KG1 (cell line): ENCODE data around the gene MAP1S.

Experiments used
- DNase-seq: peaks from one replicate; lab custom pipeline; 2025; lab: John Stamatoyannopoulos, UW

The MAP1S gene

DNA sequence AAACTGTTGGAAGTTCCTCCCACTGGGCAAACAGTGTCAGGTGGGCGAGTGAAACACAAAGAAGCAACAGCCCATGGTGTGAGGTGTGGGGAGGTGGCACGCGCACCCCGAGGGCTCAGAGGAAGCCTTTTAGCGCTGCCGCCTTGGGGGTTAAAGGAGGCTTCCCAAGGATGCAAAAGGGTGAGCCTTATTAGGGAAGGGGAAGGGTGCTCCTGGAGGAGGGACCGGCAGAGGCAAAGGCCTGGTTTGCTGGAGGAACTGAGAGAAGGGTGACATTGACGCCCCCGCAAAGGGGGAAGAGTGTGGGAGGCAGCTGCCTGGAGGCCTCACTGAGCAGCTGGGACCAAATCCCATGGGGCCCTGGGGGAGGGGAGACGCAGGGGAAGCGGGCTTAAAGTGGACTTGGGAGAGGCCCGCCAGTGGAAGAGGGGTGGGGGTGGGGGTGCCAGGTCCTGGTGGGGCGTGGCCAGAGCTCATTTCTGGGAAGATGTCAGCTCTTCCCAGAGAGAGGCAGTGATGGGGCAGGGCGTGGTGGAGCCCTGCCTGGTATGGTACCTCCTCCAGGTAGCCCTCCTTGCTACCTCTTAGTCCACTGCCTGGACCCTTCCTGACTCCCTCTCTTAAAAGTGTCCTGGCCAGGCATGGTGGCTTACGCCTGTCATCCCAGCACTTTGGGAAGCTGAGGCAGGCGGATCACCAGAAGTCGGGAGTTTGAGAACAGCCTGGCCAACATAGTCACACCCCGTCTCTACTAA lies 20.0 kb downstream of the MAP1S start:
- DNase-seq, result no peak

DNA sequence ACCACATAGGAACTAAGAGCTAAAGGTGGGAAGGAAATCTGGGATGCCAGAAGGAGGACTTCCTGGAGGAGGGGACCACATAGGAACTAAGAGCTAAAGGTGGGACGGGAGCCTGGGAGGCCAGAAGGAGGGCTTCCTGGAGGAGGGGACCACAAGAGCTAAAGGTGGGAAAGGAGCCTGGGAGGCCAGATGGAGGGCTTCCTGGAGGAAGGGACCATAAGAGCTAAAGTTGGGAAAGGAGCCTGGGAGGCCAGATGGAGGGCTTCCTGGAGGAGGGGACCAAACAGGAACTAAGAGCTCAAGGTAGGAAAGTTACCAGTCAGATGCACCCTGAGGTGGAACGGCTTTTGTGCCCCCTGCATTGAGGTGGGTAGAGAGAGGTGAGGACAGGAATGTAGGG lies 22.2 kb downstream of the MAP1S start:
- no peak for DNase-seq

DNA sequence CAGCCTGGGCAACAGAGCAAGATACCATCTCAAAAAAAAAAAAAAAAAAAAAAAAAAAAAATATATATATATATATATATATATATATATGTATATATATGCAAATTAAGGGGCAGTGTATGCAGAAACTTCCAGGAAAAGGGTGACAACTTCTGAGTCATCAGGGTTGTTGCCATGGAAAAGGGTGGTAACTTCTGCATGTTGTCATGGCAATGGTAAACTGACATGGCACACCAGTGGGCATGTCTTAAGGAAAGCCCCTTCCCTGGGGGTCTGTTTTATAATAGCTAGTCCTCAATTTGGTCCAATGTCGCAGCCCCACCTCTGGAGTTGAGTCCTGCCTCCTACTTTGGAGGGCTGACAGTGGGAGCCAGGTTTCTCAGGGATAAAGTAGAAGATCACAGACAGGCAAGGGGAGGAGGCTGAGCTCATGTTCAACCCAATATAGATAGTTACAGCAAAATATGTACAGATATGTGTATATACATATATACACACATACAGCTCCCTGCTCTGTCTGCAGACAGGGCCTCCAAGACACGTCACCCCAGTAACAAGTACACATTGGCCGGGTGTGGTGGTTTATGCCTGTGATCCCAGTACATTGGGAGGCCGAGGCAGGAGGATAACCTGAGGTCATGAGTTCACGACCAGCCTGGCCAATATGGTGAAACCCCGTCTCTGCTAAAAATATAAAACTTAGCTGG lies 24.7 kb downstream of the MAP1S start:
- DNase-seq, result no peak

DNA sequence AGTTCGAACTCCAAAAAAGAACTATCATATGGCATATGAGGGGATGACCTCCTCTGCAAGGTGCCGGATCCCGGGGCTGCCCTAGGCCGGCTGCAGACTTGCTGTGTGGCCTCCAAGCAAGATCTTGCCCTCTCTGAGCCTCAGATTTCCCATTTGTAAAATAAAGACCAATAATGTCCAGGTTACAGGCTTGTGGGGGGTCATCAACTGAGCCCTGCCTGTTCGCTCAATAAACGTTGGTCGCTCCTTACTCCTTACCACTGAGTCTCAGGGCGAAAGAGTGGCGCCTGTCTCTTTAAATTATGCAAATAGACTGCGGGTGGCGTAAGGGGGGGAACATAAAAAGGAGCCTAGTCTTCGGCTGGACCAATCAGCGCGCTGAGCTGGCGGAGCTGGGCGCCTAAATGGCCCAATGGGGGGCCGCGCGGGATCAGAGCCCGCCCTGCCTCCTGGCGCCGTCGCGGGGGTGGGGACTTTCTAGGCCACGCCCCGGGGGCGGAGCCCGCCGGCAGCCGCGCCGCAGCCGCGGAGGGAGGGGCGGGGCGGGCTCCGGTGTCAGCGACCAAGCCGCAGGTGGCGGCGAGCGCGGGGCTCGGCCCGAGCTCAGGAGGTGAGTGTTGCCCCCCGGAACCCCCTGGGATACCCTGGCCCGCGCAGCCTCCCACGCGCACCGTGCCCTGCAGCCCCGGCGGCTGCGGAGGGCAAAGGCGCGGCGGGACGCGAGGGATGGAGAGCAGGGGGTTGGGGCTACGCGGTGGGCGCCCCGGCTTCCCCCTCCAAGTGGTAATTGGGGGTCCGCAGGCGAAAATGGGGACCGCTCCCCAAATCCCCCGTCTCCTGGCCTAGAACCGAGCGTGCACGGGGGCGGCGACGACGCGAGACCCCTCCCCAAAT lies 28.2 kb downstream of the MAP1S start:
- peak; percentile 81 for DNase-seq

DNA sequence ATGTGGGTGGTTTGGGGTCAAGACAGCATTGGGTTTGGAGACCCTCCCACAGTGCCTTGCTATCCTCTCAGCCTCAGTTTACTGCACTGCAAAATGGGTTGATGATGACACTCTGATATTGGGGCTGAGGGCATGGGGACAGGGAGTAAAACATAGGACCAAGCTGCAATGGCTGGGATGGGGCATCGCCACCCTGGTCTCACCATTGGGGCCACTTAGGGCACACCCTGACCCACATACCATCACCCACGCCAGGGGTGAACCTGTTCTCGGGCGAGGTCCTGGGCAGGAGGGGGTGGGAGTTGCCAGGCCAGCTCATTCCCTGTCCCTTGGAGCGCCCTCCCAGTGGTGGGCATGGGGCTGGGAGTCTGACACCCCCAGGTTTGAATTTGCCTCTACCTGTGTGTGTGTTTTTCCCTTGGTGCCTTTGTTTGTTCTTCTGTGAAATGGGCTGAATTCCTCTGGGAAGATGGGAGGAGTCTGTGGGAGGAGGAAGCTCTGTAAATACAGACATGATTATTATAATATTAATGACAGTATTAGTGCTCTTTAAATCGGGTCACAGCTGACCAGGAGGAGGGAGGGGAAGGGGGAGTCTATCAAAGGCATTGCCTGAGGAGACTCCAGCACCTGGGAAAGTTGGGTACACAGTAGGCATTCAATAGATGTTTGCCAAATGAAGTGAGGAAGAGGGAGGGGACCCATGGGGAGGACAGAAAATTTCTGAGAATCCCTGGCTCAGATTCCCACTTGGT lies 29.8 kb downstream of the MAP1S start:
- no peak for DNase-seq

DNA sequence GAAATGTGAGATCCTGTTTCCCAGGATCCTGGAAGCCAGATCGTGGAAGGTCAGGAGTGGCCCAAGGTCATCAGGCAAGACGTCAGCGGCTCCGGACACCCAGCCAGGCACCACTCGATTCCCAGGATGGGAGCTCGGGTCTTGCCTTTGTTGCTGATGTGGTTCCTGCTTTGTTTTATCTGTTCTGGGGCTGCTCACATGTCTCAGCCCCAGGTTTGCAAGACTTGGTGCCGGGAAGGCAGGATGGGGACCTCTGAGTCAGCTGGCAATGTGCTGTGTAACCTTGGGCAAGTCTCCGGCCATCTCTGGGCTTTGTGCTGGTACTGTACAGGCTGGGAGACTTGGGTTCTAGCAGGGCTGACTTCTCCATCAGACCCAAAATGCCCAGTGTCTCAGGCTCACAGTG lies 30.6 kb downstream of the MAP1S start:
- DNase-seq, result no peak

DNA sequence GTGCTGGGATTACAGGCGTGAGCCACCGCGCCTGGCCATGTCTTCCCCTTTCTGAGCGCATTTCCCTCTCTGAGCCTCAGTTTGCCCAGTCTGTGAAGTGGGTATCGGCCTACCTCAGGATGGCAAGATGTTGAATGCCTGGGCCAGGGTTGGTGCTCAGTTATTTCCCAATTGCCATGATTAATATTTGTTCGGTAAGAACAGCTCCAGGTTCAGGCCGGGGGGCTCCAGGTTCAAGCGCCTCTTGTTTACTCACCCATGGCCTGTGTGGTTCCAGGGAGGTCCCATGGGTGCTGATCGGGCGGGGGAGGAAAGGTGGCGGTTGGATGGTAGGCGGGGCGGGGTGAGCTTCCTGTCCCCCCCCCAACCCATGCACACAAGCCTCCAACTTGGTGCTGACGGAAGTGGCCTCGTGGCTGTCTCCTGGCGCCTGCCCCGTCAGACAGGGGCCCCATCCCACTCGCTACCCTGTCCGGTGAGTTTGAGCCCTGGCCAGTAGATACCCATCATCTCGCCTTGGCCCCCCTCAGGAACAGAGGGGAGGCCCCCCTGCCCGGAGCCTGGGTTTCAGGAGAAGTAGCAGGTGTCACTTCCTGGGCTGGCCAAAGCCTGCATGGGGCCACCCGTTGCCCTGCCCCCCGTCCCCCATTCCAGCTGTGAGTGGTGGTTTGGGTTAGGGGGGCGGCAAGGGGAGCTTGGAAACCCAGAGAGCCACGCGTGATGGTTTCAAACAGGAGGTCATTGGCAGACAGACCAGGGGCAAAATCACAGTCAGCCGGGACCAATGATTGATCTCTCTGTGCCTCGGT lies 32.0 kb downstream of the MAP1S start, which contains the start of gene FCHO1:
Gene FCHO1 (plus strand): TSS at position 375 of the 809 bp plus-strand sequence. CDS start 3,688 bp downstream, outside the sequence.
- DNase-seq, result no peak

DNA sequence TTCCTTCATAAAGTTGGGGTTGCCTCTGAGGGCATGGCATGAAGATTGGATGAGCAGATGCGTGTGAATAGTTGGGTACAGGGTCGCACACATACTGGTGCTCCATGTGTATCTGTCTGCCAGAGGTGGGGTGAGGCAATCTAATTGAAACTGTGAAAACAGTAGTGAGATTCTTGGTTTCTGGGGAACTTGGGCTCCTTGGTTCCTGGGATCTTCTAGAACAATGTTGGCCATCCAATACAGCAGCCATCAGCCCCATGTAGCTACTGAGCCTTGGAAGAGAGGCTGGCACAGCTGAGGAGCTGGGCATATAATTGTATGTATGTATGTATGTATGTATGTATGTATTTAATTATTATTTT lies 32.6 kb downstream of the MAP1S start:
- no peak for DNase-seq

DNA sequence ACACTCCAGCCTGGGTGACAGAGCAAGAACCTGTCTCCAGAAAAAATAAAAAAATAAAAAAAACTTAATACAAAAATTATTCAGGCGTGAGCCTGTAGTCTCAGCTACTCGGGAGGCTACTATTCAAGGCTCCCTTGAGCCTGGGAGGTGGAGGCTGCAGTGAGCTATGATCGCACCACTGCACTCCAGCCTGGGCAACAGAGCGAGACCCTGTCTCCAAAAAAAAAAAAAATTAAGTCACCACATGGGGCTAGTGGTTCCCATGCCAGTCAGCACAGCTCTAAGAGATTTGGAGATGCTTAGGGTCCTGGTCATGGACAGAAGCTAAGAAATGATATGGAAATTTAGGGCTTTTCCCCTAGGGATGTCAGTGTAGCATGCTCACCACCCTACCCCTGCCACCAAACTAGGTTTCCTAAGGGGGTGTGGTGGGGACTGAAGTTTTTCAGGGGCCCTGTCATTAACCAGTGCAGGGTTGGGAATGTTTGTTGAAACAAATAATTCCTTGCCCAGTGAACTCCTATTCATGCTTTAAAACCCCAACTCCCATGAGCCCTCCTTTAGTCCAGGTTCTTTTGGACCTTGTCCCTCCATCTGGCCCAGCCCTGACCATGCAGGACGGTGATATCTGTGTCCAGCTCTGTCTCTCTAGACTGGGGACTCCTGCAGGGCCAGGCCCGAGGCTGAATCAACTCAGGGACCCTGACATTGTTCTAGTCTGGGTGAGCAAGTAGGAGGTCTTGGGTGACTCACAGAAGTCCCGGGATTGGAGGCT lies 33.8 kb downstream of the MAP1S start:
- DNase-seq, result no peak

DNA sequence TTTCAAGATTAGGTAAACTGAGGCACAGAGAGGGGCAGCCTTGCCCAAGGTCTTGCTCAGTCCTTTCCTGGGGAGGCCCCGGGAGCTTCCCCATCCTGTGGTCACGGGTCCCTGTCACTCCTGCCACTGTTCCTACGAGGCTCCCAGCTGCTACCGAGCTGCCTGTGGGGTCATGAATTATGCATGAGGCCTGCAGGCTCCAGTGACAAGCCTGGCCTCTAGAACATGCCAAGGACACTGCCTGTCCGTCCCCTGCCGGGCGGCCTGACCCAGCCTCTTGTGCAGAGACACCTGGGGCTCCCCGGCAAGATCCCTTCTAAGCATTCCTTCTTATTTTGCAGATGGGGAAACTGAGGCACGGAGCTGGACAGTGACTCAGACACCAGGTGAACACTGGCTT lies 34.7 kb downstream of the MAP1S start:
- DNase-seq, result no peak

DNA sequence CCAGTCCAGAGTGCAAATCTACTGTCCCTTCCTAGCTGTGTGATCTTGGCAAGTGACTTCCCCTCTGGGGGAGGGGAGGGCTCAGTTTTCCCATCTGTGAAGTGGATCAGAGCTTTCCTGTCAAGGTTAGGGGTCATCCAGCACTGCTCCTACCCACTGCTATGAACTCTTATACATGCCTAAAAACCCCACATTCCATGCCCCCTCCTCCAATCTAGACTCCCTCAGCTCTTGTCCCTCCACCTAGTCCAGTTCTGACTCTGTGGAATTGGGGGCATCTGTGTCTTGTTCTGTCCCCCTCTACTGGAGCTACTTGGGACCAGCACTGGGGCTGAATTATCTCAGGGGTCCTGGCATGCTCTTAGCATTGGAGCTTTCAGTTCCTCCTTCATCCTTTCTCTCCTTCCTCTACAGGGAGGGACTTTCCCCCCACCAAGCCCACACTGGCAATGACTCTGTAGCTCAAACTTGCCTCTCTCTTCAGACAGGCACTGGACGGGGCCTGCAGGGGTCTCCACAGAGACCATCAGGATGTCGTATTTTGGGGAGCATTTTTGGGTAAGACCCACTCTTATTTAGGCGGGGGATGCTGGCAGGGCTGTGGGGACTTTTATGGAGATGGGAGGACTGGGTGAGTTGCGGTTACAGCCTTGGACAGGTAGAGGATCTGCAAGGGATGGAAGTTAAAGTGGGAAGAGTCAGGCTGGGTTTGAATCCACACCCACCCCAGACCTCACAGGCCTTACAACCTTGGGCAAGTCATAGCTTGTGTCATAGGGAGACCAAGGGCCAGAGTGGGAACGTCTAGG lies 35.6 kb downstream of the MAP1S start:
- no peak for DNase-seq

DNA sequence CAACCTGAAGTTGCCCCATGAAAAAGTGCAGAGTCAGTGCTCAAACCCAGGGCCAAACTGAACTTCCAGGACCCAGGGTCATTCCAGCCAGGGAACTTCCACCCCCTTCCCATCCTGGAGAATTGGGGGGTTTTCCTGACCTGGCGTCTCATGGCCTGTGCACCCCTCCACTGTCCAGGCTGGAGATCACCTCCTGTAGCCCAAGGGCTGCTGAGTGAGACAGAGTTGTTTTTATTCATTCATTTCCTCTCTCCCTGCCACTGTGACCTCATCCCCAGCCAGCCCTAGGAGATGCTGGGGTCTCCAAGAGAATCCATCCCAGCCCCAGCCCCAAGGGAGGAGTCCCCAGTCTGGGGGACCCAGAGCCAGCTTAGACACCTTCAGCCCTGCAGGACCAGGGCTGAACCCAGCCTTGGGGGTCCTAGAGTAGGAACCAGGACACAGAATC lies 36.2 kb downstream of the MAP1S start:
- DNase-seq, result no peak

DNA sequence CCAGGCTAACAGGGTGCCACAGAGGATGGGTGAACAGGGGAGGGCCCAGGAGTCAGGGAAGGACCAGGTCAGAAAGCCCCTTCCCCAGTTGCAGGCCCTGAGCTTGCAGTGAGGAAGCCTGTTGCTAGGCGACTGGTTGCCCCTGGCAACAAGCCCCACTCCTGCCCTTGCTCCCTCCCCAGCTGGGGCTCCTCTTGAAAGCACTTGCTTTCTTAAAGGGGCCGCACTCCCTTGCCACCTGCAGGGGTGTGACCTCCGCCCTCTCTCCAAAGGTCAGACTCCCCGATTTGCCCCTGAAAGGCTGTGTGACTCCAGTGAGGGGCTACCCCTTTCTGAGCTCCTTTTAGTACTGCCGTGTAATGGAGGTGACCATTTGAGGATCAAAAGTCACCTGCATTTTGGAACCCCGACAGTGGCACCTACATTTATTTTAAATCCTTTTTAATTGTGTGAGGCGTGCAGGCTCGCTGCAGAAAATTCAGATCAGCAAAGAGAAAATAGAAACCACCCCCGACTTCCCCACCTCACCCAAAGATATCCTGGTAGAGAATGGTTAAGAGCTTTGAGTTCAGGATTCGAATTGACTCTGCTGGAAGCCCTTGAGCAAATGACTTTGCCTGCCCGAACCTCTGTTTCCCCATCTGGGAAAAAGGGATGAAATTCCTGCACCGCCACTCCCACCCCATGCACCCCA lies 36.8 kb downstream of the MAP1S start:
- no peak for DNase-seq

DNA sequence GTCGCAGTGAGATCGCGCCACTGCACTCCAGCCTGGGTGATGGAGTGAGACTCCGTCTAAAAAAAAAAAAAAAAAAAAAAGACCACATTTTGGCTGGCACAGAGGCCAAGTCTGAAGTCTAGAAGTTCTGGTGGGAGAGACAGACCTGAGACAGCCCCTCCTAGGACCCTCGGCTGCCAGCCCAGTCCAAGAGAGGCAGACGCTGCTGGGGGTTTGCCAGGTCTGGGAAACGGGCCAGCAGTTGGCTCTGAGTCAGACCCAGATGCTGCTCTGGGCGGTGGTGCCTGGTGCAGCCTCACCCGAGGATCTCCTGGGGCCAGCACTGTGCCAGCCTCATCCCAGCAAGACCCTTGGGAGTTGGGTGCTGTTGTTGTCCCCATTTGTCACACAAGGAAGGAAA lies 37.8 kb downstream of the MAP1S start:
- DNase-seq, result no peak

DNA sequence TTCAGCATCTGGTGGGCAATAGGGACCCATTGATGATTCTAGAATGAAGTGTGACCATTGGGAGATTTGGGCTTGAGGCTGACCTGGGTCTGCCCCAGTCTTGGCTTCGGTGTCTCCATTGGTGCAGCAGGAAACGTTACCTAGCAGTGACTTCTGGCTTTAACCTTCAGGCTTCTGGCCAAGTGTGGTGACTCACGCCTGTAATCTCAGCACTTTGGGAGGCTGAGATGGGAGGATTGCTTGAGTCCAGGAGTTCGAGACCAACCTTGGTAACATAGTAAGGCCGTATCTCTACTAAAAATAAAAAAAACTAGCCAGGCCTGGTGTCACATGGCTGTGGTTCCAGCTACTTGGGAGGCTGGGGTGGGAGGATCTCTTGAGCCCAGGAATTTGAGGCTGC lies 39.2 kb downstream of the MAP1S start:
- no peak for DNase-seq

DNA sequence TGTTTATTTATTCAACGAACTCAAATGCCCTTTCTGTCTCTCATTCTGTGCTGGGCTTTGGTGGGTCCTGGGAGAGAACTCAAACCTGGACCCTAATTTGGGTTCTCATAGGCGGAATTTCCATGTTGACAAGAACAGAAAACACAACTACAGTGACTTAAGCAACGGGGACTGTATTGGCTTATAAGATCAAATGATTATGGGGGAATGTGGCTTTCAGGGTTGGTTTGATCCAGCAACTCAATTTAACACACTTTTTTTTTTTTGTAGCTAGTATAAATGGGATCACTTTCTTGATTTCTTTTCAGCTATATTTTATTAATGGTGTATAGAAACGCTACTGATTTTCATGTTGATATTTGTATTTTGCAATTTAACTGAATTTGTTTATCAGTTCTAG lies 41.9 kb downstream of the MAP1S start:
- DNase-seq, result no peak

DNA sequence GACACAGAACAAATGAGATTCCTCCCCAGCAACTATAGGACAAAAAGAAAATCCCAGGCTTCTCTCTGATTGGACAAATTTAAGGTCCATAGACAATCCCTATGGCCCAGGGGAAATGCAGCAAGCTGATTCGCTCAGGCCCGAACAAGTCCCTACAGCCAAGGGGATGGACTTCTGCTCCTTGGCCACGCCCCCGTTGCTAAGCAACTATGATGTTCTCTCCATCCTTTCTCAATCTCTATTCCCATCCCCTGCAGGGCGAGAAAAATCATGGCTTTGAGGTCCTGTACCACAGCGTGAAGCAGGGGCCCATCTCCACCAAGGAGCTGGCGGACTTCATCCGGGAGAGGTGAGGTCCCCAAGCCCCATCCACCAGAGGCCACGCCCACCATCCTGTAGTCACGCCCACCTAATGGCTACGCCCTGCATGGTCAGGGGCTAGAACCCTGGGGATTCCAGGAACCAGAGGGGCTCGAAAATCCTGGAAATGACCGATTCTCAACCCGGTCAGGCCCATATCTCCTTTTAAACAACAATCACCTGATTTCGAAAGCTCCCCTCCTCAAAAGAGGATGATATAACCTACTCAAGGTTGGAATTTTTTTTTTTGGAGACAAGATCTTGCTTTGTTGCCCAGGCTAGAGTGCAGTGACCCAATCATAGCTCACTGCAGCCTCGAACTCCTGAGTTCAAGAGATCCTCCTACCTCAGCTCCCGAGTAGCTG lies 43.4 kb downstream of the MAP1S start:
- no peak for DNase-seq

DNA sequence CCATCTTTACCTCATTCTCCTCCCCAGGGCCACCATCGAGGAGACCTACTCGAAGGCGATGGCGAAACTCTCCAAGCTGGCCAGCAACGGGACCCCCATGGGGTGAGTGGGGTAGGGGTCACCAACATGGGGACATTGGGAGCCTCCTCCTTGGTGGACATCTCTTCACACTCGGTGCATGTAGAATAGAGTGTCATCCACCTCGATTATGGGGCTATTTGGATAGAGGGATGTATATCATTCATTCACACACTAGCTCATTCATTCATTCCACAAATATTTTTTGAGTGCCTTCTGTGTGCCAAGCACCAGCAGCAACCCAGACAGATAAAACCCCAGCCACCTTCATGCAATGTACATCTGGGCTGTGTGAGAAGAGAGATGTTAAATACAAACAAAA lies 45.1 kb downstream of the MAP1S start:
- no peak for DNase-seq
